ENCODE results near the gene MRPL37.

- TF ChIP-seq CTCF (IDR thresholded peaks at IDR 0.05; ENCODE audit: low read depth, low read length) (no peak), EZH2phosphoT487 (IDR thresholded peaks at IDR 0.05; ENCODE audit: low read depth) (no peak)
Observed at GRCh38 chr1:54156201-54156600, 43.8 kb upstream of the MRPL37 start.

All from OCI-LY3 (cell line).